Activated CD4-positive, alpha-beta T cell treated with anti-CD3 and anti-CD28 coated beads for 36 hours (primary cell): ENCODE results near the gene TRNAU1AP. TPM values are rescaled to one million over a fixed set of nuclear protein-coding genes. Genes with fewer than 3 reads are reported as not detected.
"Not testable (repeated sequence)": the region's sequence is repeated elsewhere in the genome, so short reads cannot be mapped to it uniquely, and the experiment has no call there.

ENCODE experiments used
- ATAC-seq: fragments of 200-7000 bp; cut with Tn5 transposase; one replicate; pipeline ENCODE4 v1.10.0; 2021; ENCODE audit warnings: mild to moderate bottlenecking, moderate library complexity
- CTCF ChIA-PET: fragments of 350-600 bp; sonication (Branson Sonifier 250); formaldehyde crosslinking; loops from one replicate; lab custom pipeline; 2021; ENCODE audit warnings: antibody characterized with exemption; lab: Charles Lee
- POLR2A ChIA-PET: fragments of 350-600 bp; sonication (Branson Sonifier 250); formaldehyde crosslinking; loops from one replicate; lab custom pipeline; 2021; ENCODE audit warnings: antibody characterized with exemption, inconsistent platforms; lab: Charles Lee
- DNase-seq: peaks from one replicate; pipeline ENCODE4 v3.0.0-alpha.2; 2020
- H3K27ac Mint-ChIP-seq: one replicate; pipeline ENCODE4 v1.8.0; 2021; ENCODE audit warnings: mixed read lengths
- H3K27me3 Mint-ChIP-seq: one replicate; pipeline ENCODE4 v1.8.0; 2021; ENCODE audit warnings: mixed read lengths
- H3K36me3 Mint-ChIP-seq: one replicate; pipeline ENCODE4 v1.8.0; 2021; ENCODE audit warnings: low read depth, mixed read lengths
- H3K4me1 Mint-ChIP-seq: one replicate; pipeline ENCODE4 v1.8.0; 2021; ENCODE audit warnings: mixed read lengths
- H3K4me3 Mint-ChIP-seq: one replicate; pipeline ENCODE4 v1.8.0; 2021; ENCODE audit warnings: mild to moderate bottlenecking, moderate library complexity, mixed read lengths
- H3K9me3 Mint-ChIP-seq: one replicate; pipeline ENCODE4 v1.8.0; 2021; ENCODE audit warnings: low read depth, mixed read lengths
- intact Hi-C, 2 experiments: fragments of 100-400 bp; cut with DNase I in 1 of 2; cut with micrococcal nuclease in 1 of 2; formaldehyde crosslinking; loops; one replicate each; pipeline versions ENCODE4 v1.14.2 to v1.15.1; 2022 to 2024; cut with DNase I, micrococcal nuclease
- total RNA-seq, 2 experiments: library from RNA; stranded (reverse); gene quantifications; one replicate each; pipeline ENCODE4 v1.2.3, GENCODE V29; 2021

TRNAU1AP gene
- total RNA-seq, 2 experiments from 2014 or later, result 50.7 to 60.2 TPM

- H3K27ac Mint-ChIP-seq, ATAC-seq, intact Hi-C loops, H3K36me3 Mint-ChIP-seq, H3K9me3 Mint-ChIP-seq, CTCF ChIA-PET, H3K27me3 Mint-ChIP-seq, DNase-seq, H3K4me3 Mint-ChIP-seq, H3K4me1 Mint-ChIP-seq: not testable (repeated sequence)
- POLR2A ChIA-PET, result interaction anchor here (1.3 kb wide), 1 partner anchor 29 kb away, joined by 6 read pairs; no protein-coding TSS in a partner anchor
Measured at GRCh38 chr1:28586585-28587391, 33.9 kb downstream of the TRNAU1AP start.

- H3K36me3 Mint-ChIP-seq, result peaks cover 6% of the 10 kb centered on the region
- ATAC-seq, result peak; percentile 78
- intact Hi-C loops, result no loop called here
- peaks cover 8% of the 10 kb centered on the region for H3K4me1 Mint-ChIP-seq
- CTCF ChIA-PET, result interaction anchor here (0.9 to 1.6 kb wide), 3 partner anchors 10 to 39 kb away, joined by 3 to 5 read pairs (median 4); no protein-coding TSS in a partner anchor
- H3K4me3 Mint-ChIP-seq, result peak within 1 kb of the TSS; percentile 63
- no peaks in the 10 kb centered on the region for H3K9me3 Mint-ChIP-seq
- no peak within 1 kb of the TSS for H3K27ac Mint-ChIP-seq
- peak; percentile 41 for DNase-seq
- H3K27me3 Mint-ChIP-seq, result peaks cover 6% of the 10 kb centered on the region
- POLR2A ChIA-PET, result interaction anchor here (0.8 kb wide), 1 partner anchor 11 kb away, joined by 5 read pairs; no protein-coding TSS in a partner anchor
Measured at GRCh38 chr1:28591708-28592320, 38.9 kb downstream of the TRNAU1AP start, which contains the start of gene RAB42. Gene RAB42, plus strand, starts transcription at chr1:28592265. Its CDS starts 247 bp downstream, at chr1:28592512.

- intact Hi-C loops, result no loop called here
- no peak for DNase-seq
- Mint-ChIP-seq H3K4me3 (peak overlapping the region; percentile 63), H3K9me3 (no peaks in the 10 kb centered on the region), H3K36me3 (peaks cover 6% of the 10 kb centered on the region), H3K4me1 (peaks cover 8% of the 10 kb centered on the region), H3K27me3 (peaks cover 6% of the 10 kb centered on the region), H3K27ac (no peak overlapping the region)
- ChIA-PET CTCF (interaction anchor here (0.6 to 0.9 kb wide), 2 partner anchors 10 to 292 kb away, joined by 3 to 4 read pairs; no protein-coding TSS in a partner anchor), POLR2A (interaction anchor here (0.6 to 0.8 kb wide), 2 partner anchors 11 kb away, joined by 3 to 5 read pairs; no protein-coding TSS in a partner anchor)
- ATAC-seq, result peak; percentile 30
Measured at GRCh38 chr1:28592321-28593071, 39.6 kb downstream of the TRNAU1AP start.

- H3K4me1 Mint-ChIP-seq, ATAC-seq, CTCF ChIA-PET, DNase-seq, H3K27me3 Mint-ChIP-seq, H3K9me3 Mint-ChIP-seq, H3K36me3 Mint-ChIP-seq, POLR2A ChIA-PET, intact Hi-C loops, H3K27ac Mint-ChIP-seq, H3K4me3 Mint-ChIP-seq: not testable (repeated sequence)
Measured at GRCh38 chr1:28593988-28594356, 41.1 kb downstream of the TRNAU1AP start.

DNA sequence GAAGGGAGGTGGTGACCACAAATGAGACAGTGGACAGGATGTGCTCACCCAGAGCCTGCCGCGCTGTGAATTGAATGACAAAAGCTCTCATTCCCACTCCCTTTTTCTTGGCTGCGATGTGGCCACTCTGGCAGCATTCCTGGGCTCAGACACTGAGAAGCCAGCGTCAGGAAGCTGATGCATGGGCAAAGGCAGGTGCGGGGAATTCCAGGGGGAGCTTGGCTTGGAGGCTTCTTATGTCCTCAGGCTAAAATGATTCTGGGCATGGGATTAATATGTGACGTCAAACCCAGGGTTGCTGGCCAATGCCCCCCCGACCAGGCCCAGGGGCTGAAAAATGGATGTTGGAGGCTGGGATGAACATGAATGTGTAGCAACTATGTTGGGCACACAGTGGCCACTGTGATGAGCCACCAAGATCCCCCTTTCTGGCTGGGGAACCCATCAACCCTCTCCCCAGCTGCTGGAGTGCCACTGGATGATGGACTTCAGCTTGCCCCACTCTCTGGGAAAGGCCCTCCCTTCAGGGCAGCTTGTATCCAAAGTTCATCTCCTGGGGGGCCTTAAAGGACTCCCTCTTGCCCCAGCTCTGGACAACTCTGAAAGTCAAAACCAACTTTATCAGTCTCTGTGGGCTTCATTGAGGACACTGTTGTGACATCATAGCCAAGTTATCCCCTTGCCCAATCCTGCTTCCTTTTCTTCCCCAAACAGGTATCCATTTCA, 42.0 kb downstream of the TRNAU1AP start:
- peaks cover 11% of the 10 kb centered on the region for H3K4me1 Mint-ChIP-seq
- H3K4me3 Mint-ChIP-seq, H3K27me3 Mint-ChIP-seq, H3K27ac Mint-ChIP-seq, POLR2A ChIA-PET, intact Hi-C loops, DNase-seq, H3K36me3 Mint-ChIP-seq, CTCF ChIA-PET, ATAC-seq, H3K9me3 Mint-ChIP-seq: not testable (repeated sequence)

- Mint-ChIP-seq H3K27me3 (peaks cover 6% of the 10 kb centered on the region), H3K9me3 (no peaks in the 10 kb centered on the region), H3K36me3 (peaks cover 10% of the 10 kb centered on the region), H3K27ac (no peak overlapping the region), H3K4me1 (peaks cover 11% of the 10 kb centered on the region), H3K4me3 (no peak overlapping the region)
- intact Hi-C loops, result no loop called here
- DNase-seq (no peak), ATAC-seq (no peak)
- ChIA-PET CTCF (no interaction called here), POLR2A (no interaction called here)
Measured at GRCh38 chr1:28595412-28596191, 42.7 kb downstream of the TRNAU1AP start.

DNA sequence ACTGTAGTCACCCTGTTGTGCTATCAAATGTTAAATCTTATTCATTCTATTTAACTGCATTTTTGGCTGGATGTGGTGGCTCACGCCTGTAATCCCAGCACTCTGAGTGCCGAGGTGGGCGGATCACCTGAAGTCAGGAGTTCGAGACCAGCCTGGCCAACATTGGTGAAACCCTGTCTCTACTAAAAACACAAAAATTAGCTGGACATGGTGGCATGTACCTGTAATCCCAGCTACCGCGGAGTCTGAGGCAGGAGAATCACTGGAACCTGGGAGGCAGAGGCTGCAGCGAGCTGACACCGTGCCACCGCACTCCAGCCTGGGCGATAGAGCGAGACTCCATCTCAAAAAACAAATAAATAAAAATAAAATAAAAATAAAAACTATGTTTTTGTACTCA, 43.4 kb downstream of the TRNAU1AP start:
- POLR2A ChIA-PET, H3K27me3 Mint-ChIP-seq, CTCF ChIA-PET, H3K4me3 Mint-ChIP-seq, H3K27ac Mint-ChIP-seq, H3K9me3 Mint-ChIP-seq, DNase-seq, intact Hi-C loops, H3K36me3 Mint-ChIP-seq, ATAC-seq: not testable (repeated sequence)
- peaks cover 11% of the 10 kb centered on the region for H3K4me1 Mint-ChIP-seq

DNA sequence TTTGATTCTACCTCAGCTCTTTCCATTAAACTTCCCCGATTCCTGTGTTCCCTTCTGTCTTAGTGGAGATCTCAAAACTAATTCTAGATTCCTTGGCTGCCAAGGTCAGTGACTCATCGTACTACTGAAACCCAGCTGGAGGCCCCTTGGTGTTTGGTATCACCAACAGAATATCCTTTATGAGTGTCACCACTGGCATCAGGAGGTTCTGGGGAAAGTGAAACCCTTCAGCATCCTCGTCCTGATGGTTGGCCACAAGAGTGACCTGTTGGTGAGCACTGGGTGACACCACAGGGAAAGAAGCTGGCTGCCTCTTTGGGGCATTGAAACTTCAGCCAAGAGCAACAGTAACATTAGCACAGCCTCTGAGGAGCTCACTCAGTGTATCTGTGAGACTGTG, 48.8 kb downstream of the TRNAU1AP start:
- Mint-ChIP-seq H3K9me3 (no peaks in the 10 kb centered on the region), H3K4me1 (peaks cover 13% of the 10 kb centered on the region), H3K36me3 (peaks cover 18% of the 10 kb centered on the region), H3K27me3 (no peaks in the 10 kb centered on the region), H3K27ac (peak overlapping the region; percentile 7), H3K4me3 (no peak overlapping the region)
- ATAC-seq, result peak; percentile 82
- POLR2A ChIA-PET, result interaction anchor here (0.6 to 1.9 kb wide), 4 partner anchors 19 to 95 kb away, joined by 3 to 8 read pairs (median 5); no protein-coding TSS in a partner anchor
- intact Hi-C loops, result loop anchor here (2.0 kb wide), 2 partner anchors 83 to 191 kb away; no protein-coding TSS in a partner anchor
- DNase-seq, result peak; percentile 55
- CTCF ChIA-PET, result no interaction called here

DNA sequence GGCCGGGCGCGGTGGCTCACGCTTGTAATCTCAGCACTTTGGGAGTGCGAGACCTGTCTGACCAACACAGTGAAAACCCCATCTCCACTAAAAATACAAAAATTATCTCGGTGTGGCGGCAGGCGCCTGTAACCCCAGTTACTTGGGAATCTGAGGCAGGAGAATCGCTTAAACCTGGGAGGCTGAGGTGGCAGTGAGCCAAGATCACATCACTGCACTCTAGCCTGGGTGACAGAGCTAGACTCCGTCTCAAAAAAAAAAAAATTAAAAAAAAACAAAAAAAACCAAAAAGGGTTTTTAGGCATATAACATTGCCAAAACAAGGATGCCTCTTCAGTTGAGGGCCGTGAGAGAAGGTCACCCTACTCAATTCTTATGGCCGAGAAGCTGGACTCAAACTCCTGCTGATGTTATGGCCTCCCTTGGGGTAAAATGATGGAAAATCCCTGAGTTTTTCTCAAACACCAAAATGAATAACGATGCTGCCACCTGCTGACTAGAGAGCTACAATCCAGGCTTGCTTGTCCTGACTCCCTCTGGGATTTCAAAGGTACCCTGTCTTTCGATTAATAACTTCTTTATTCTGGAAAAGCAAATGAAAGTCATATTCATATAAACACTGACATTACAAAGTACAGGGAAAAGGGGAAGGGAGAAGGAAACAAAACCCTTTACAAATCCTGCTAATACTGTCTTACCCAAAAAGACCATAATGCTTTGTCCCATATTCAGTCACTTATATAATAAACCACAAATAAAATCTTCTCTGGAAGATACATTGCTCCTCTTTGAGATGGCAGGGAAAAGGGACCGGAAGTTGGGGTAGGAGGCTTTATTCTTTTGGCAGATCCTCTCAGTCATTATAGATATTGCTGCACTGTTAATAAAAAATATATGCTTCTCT, 49.9 kb downstream of the TRNAU1AP start:
- Mint-ChIP-seq H3K27ac (no peak overlapping the region), H3K9me3 (no peaks in the 10 kb centered on the region), H3K27me3 (no peaks in the 10 kb centered on the region), H3K36me3 (peaks cover 18% of the 10 kb centered on the region), H3K4me1 (peaks cover 13% of the 10 kb centered on the region), H3K4me3 (no peak overlapping the region)
- ChIA-PET CTCF (interaction anchor here (0.6 to 2.3 kb wide), 14 partner anchors 10 to 355 kb away, joined by 3 to 10 read pairs (median 3); partner anchors contain the start of gene RAB42), POLR2A (interaction anchor here (0.9 to 1.9 kb wide), 3 partner anchors 21 to 91 kb away, joined by 4 to 9 read pairs (median 6); partner anchors contain the start of gene RNU11)
- DNase-seq (peak; percentile 60), ATAC-seq (no peak)
- intact Hi-C loops, result loop anchor here (1.0 to 2.0 kb wide), 4 partner anchors 84 to 243 kb away; no protein-coding TSS in a partner anchor
